HG03575 (cell line): ENCODE measurements around the gene KCNK2.

Experiments
- ATAC-seq: cut with Tn5 transposase; IDR thresholded peaks from one replicate; pipeline ENCODE4 v1.9.1; 2021; ENCODE audit not compliant: unreplicated experiment, insufficient number of reproducible peaks, low FRiP score; ENCODE audit errors: extremely low read depth

The KCNK2 gene, protein sequence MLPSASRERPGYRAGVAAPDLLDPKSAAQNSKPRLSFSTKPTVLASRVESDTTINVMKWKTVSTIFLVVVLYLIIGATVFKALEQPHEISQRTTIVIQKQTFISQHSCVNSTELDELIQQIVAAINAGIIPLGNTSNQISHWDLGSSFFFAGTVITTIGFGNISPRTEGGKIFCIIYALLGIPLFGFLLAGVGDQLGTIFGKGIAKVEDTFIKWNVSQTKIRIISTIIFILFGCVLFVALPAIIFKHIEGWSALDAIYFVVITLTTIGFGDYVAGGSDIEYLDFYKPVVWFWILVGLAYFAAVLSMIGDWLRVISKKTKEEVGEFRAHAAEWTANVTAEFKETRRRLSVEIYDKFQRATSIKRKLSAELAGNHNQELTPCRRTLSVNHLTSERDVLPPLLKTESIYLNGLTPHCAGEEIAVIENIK

DNA sequence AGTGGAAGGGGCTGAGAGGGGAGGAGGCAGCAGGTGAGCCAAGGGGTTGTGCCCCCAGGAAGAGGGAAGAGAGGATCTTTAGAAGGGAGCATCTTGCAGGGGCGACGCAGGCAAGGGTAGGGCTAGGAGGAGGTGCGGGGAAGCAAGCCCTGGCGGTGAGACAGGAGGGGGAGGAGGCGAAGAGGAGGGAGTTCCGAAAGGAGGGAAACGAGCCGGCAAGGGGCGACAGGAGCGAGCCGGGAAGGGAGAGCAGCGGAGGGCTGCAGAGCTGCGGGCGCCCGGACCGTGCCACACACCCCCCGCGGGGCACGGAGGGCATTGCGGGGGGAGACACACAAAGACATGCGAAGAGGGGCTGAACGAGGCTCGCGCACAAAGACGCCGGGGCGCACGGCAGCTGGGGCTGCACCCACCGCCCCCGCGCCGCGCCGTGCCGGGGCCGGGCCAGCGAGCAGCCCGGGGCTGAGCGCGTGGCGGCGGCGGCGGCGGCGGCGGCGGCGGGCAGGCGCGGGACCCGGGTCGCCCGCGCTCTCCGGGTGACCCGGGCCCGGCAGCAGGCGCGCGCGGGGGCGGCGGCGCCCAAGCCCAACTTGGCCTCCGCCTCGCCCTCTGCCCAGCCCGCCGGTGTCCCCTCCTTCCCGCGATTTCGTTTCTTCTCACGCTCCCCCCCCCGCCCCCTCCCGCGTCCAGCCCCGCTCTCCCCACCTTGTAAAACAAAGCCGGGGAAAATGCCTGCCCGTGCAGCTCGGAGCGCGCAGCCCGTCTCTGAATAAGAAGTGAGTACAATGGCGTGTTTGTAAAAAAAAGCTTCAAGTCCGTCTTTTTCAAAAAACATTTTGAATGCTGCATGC is at the start of gene KCNK2:
Gene KCNK2 (plus strand): TSS at position 206 of the 851 bp plus-strand sequence. CDS start 649 bp downstream, outside the sequence.
- no peak for ATAC-seq

DNA sequence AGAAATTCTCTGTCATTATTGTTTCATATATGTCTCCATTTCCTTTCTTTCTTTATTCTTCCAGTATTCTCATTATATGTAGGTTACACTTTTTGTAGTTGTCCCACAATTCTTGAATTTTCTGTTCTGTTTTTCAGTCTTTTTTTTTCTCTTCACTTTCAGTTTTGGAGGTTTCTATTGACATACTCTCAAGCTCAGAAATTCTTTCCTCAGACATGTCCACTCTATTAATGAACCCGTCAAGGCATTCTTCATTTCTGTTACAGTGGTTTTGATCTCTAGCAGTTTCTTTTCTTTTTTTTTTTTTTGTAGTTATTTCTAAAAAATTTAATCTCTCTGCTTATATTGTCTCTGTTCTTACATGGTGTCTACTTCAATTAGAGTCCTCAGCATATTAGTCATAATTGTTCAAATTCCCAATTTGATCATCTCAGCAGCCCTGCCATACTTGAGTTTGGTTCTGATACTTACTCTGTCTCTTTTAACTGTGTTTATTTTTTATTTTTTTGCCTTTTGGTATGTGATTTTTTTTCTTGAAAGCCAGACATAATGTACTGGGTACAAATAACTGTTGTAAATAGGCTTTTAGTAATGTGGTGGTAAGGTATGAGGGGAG is 49.5 kb upstream of the KCNK2 start:
- no peak for ATAC-seq

DNA sequence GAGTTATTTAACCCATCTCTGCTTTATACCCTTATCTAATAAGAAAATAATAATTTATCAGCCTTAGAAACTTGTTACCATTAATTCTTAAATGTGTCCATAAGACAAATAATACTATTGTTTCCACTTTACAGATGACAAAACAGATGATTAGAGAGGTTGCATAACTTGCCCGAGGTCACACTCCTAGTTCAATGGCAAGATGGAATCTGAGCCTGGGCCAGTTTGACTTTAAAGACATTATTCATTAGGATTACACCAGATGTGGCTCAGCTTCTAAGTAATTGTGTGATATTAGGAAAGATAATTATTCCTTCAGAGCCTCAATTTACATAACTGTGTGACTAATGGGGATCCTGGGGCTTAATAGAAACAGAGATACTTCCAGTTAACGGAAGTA is 42.3 kb upstream of the KCNK2 start:
- no peak for ATAC-seq

DNA sequence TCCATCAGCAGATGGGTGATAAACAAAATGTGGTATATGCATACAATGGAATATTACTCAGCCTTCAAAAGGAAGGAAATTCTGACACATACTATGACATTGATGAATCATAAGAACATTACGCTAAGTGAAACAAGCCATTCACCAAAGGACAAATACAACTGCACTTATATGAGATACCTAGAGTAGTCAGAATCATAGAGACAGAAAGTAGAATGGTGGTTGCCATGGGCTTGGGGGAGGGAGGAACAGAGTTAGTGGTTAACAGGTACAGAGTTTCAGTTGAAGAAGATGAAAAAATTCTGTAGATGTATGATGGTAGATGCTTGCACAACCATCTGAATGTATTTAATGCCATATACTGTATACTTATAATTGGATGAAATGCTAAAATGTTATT is 39.1 kb upstream of the KCNK2 start:
- ATAC-seq, result no peak

DNA sequence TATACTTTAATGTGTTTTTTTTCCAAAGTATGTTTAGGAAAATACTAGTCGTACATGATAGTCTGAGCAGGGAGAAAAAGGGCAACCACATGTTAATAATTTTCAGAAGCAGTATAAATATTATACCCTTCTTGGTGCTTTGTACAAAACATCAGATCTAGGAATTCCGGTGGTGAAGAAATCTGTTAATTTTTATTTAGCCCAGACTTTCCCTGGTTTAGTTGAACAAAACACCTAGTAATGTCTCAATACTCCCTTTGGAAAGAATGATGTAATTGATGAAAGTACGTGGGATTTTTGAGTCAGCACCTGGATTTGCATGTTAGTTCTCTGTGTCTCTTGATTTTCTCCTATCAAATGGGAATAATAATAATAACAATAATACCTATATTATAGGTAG is 38.4 kb upstream of the KCNK2 start:
- no peak for ATAC-seq

DNA sequence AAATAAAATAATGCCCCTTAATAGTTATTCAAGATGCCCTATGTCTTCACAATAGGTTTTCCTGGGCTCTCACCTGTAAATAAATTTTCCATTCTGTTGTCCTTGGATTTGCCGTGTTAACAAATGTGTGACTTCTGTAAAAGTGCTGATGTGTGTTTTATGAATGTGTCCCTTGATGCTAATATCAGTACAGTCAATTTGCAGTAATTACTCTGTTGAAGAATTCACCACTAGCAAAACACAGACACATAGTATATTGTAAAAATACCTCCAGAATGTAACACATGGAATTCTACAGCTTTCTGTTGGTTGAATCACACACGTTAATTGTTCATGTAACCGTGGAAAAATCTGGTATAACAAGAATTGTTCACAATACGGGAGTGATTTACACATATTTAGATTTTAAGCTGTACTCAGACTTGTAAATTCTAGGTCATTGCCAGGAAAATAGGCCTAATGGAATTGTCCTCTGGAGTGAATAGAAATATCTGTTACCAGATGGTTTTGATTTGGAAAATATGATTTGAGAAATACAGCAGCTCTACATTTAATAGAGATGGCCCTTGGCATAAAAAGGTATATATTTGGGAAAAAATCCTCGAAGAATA is 36.7 kb upstream of the KCNK2 start:
- no peak for ATAC-seq

DNA sequence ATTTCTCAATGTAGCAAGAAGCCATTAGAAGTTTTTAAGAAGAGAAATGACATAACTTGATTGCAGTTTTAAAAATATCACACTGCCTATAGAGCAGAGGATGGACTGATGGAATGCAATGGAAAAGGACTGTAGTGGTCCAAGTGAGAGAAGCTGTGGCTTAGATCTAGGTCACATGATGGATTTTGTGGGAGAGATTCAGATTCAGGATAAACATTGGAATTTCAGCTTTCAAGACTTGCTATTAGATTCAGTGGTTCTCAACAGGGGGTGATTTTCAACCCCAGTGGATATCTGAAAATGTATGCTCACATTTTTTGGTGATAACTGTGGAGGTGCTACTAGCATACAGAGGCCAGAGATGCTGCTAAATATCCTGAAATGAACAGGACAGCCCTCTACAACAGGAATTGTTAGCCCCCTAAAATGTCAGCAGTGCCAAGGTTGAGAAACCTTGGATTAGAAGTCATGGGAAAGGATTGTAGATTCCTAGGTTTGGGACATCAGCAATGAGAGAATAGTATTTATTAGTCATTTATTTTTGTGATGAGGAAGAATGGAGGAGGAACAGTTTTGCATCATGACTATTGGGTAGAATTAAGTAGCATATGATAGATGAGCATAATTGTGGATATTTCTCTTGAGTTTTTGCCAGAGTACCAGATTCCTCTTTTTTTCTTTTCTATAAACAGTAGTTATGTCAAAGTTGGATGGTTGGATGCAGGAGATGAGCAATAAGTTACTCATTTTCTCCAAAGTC is 30.1 kb upstream of the KCNK2 start:
- ATAC-seq, result no peak

DNA sequence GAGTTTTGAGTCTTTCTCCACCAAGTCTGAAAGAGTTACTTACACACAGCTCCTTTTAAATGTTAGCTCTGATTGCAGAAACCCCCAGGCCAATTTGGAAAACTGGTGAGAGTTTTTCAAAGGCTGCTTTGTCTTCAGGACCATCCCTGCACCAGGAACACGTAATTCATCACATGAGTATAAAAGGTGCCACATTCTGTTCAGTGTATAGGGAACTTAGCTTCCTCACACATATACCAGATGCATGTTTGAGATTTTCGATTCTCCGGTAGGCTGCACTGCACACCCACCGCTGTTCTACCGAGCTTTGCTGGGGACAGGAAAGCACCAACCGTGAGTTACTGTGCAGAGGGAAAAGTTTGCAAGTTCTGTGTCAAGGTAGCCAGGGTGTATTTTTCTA is 28.3 kb upstream of the KCNK2 start:
- ATAC-seq, result no peak

DNA sequence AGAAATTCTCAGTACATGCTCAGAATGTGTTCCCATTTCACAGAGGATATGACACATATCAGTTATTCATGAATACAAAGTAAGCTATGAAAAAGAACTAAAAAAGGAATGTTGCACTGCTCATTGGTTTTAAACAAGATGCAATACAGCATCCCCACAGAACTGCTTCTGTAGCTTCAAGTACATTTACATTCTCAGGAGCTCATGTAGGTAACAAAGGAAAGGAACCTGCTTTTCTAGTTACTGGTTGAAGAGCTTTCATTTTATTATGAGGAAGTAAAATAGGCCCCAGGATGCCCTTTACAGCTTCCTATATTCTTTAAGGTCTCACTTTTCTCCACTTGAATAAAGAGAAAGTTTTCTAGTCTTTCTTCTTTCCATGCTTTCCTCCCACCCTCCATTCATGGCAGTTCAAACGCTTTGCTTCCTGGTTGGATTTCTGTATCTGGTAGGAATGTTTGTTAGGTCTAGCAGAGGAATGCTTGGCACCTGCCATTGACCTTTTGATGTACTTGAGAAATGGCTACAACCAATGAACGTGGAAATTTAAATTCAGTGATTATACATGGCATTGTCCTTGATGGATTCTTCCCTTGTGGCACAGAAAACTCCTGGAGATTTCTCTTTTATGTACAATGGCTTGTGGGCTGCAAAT is 27.1 kb upstream of the KCNK2 start:
- ATAC-seq, result no peak

DNA sequence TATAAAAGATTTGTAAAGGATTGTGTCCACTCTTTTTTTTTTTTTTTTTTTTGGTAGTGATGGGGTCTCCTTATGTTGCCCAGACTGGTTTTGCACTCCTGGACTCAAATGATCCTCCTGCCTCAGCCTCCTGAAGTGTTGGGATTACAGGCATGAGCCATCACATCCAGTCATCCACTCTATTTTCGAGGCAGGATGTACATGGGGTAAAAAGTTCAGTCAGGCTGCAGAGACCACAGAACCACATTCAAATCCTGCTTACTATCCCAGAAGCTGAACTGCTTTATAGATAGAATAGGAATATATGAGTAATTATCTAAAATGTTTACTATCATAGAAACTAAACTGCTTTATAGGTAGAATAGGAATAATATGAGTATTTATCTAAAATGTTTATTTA is 26.0 kb upstream of the KCNK2 start:
- ATAC-seq, result no peak

DNA sequence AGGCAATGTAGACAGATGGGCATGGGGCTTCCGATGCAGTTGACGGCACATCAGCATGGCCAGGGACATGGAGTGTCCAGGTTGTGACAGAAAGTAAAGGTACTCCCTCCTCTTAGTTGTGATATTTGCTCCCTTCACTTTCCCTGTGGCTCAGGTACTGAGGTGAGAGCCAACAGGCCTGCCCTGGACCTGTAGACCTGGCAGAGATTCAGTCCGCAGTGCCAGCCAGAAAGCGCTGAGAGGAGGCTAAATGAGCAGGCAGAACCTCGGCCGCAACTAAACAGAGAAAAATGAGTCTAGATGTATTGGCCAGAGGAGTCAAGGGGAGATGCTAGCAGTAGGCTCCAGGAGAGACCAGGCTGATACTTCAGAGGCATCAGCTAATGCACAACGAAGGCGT is 22.6 kb upstream of the KCNK2 start:
- no peak for ATAC-seq

DNA sequence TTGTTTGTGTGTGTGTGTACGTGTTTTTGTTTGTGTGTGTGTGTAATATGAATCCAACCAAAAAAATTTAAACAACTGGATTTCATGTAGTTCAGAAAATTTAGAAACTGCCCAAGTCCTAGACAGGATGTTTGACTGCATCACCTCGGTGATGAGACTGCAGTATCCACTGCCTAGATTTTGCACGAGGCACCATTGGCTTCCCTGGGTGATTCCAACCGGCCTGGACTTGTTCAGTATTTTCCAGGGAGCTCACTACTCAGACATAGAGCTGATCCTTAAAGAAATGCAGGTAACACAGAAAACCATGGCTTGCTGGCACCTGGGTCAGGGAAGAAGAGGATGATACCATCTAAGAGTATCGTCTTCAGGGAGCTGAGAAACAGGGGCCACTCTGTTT is 18.2 kb upstream of the KCNK2 start:
- no peak for ATAC-seq

DNA sequence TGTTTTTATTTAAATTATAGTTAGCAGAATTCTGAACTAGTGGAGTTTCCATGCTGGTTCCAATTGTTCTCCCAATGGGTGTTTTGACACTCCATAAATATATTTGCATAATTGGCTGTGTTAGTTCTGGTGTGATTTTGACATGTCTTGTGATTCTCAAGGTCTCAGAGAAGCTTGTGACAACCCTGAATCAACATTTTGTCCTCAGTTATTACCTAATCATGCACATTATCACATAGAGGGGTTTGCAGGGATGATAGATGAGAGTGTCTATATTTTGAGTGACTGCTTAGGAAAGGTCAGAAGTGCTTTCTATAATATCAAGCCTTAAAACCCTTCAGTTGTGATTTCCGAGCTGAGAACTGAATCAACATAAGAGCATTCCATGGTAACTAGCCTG is 11.5 kb upstream of the KCNK2 start:
- ATAC-seq, result no peak

DNA sequence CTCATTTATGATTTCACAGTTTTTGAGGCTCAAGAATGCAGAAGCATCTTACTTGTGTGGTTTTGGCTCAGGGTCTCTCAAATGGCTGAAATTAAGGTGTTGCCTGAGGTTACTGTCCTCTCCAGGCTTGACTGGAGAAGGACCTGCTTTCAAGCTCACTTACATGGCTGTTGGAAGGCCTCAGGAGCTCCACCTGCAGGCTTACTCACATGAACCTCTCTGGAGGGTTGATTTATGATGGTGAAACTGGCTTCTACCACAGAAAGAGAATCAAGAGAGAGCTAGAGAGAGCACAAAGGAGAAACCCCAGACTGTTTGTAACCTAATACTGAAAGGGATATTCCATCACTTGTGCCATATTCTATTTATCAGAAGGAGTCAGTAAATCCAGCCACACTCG is 6.2 kb upstream of the KCNK2 start:
- ATAC-seq, result no peak

DNA sequence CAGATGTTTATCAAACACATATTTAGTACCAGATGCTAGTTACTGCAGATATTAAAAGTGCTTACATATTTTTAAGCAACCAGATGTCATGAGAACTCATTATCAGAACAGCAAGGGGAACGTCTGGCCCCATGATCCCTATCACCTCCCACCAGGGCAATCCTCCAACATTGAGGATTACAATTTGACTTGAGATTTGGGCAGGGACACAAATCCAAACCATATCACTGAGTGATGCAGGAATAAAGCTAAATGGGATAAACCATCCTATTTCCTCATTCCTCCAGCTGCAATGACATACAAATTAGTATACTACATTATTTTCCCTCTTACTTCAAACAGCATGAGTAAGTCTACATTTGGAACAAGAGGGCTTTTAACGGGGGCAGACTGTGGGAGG is 3.1 kb upstream of the KCNK2 start:
- no peak for ATAC-seq

DNA sequence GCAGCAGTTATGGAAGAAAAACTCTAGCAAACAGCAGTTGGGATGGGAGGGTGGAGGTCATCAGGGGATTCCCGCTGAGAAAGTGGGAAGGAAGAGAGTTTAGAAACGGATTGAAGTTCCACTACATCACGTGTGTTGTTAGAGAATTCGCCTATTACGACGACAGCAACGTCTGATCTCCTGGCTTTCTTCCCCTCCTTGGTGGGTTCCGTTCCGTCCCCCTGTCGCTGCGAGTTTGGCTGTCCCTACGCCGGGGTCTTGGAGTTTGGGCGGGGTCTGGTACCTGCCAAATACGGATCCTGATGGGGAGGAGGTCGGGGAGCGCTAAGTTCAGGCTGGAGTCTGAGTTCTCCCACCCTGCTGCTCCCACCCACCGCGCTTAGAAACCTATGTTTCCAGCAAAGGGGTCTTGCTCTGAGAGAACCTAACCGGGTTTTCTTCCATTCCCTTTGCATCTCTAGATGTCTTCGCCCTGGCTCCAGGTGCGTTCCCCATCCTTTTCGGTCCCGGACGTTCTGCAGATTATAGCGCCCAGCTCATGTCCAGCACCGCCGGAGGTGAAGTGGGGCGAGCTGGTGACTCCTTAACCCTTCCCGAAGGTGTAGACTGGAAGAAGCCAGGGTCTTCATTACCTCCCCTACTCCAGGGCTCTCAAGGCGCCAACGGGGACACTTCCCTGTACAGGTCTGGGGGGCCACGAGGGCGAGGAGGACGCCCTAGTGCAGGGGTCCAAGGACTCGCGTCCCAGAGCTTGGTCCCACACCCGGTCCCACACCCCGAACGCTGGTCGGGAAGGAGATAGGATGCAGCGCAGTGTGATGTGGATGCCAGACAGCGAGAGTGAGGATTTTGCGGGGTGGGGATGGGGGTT is 641 bp upstream of the KCNK2 start:
- ATAC-seq, result no peak

DNA sequence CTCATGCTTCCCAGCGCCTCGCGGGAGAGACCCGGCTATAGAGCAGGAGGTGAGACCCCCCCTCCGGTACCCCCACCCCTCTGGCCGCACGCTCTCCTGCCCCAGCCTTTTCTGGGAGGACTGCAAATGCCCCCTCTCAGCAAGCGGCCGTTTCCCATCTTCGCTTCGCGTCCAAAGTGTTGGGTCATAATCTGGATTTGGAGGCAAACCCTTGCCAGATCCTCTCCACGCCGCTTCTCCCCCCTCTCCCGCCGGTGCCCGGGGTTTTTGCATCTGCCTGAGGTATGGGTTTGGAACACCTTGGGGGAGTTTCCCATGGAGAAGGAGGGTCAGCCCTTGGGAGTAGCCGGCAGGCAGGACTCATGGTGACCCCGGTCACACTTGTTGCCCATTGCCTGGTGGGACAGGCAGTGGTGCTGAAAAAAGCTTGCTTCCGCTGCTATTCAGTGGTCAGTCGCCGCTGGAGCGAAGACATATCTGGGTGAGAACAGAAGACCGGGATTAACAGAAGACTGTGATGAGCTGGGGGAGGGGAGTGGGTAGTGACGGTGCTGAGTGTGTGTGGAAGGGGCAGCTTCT is 935 bp downstream of the KCNK2 start:
- no peak for ATAC-seq
